ENCODE results near the gene C1GALT1. TPM values are rescaled to one million over a fixed set of nuclear protein-coding genes. Genes with fewer than 3 reads are reported as not detected.
"Not testable (repeated sequence)": the region's sequence is repeated elsewhere in the genome, so short reads cannot be mapped to it uniquely, and the experiment has no call there.

Gene C1GALT1
- total RNA-seq, 2 experiments from 2014 or later = 45.9 to 55.8 TPM

DNA sequence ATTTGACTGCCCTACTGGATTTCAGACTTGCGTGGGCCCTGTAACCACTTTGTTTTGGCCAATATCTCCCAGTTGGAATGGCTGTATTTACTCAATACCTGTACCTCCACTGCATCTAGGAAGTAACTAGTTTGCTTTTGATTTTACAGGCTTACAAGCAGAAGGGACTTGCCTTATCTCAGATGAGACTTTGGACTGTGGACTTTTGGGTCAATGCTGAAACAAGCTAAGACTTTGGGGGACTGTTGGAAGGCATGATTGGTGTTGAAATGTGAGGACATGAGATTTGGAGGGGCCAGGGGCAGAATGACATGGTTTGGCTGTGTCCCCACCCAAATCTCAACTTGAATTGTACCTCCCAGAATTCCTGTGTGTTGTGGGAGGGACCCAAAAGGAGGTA is 28.0 kb upstream of the C1GALT1 start:
- H3K27ac Mint-ChIP-seq, ATAC-seq, H3K4me3 Mint-ChIP-seq, H3K27me3 Mint-ChIP-seq, DNase-seq: not testable (repeated sequence)
- H3K9me3 Mint-ChIP-seq (ENCODE audit: low read depth) = peaks cover 14% of the 10 kb centered on the region
- H3K4me1 Mint-ChIP-seq = peaks cover 30% of the 10 kb centered on the region
- peaks cover 31% of the 10 kb centered on the region for H3K36me3 Mint-ChIP-seq
- CTCF ChIA-PET = interaction anchor here (0.9 to 1.0 kb wide), 2 partner anchors 29 to 104 kb away, joined by 3 read pairs; no protein-coding TSS in a partner anchor

DNA sequence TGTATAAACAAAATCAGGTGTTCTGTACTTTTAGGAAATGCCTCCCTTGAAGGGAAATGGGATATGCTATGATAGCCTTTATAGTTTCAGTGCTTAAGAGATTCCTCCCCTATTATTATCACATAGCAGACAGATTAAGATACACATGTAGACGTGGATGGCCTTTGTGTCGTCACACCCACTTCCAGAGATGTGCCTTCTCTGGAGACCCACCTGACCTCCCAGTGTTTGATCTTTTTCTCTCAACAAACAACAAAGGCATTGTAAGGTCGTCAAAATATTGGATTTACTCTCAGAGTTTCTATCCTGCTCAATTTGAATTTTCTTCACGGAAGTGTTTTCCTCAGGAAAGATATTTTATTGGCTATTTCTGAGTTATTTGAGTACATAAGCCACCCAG is 25.7 kb upstream of the C1GALT1 start:
- peaks cover 44% of the 10 kb centered on the region for H3K4me1 Mint-ChIP-seq
- CTCF ChIA-PET = interaction anchor here (1.0 kb wide), 1 partner anchor 54 kb away, joined by 3 read pairs; no protein-coding TSS in a partner anchor
- peaks cover 19% of the 10 kb centered on the region for H3K9me3 Mint-ChIP-seq (ENCODE audit: low read depth)

DNA sequence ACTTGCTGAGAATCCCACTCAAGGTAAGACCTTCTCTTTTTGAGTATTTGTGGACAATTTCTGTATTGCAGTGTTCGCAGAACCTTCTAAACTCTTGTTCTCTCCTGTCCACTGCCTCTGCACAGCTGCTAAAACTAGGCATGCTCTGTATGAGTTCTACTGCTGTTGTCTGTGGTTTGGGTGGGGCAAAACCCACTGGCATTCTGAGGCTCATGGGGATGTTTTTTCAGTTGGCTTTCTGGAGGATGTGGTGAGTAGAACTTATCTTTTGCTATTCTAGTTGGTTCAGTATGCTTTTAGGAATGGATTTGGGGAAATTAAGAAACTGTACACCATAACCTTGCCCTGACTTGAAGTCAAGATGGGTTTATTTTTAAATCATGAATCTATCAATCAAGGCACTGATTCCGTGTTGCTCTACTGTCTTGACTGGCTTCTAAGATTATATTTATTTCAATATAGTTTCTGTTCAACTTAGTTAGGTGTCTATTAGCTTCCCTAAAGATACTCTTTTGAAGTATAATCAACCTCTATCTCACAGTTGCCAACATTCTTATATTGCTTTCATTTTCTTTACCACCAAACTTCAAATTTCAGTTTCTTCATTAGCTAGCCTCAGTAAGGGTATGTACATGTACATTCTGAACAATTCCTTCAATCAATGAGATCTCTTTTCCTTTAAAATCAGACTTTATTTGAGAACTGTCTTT is 25.0 kb upstream of the C1GALT1 start:
- CTCF ChIA-PET = interaction anchor here (1.0 to 1.4 kb wide), 4 partner anchors 25 to 1139 kb away, joined by 3 to 8 read pairs (median 3); partner anchors contain the start of gene C1GALT1

More for the DNA sequence above, 25.7 kb upstream of the C1GALT1 start:
- Mint-ChIP-seq H3K36me3 (peaks cover 47% of the 10 kb centered on the region), H3K4me3 (peak overlapping the region; percentile 74), H3K27ac (peak overlapping the region; percentile 91), H3K27me3 (no peaks in the 10 kb centered on the region)
- no peak for ATAC-seq
- no peak for DNase-seq

GRCh38 chr7:7157887-7158271 is 24.5 kb upstream of the C1GALT1 start:
- no peak for DNase-seq
- ATAC-seq = no peak
- H3K27me3 Mint-ChIP-seq = no peaks in the 10 kb centered on the region
- H3K4me3 Mint-ChIP-seq = peak overlapping the region; percentile 74
- peak overlapping the region; percentile 91 for H3K27ac Mint-ChIP-seq
- CTCF ChIA-PET = interaction anchor here (1.0 to 1.4 kb wide), 3 partner anchors 24 to 1138 kb away, joined by 3 to 8 read pairs (median 3); partner anchors contain the start of gene C1GALT1
- H3K36me3 Mint-ChIP-seq = peaks cover 49% of the 10 kb centered on the region
- H3K9me3 Mint-ChIP-seq (ENCODE audit: low read depth) = peaks cover 17% of the 10 kb centered on the region
- H3K4me1 Mint-ChIP-seq = peaks cover 44% of the 10 kb centered on the region

More for the DNA sequence above, 25.0 kb upstream of the C1GALT1 start:
- H3K27ac Mint-ChIP-seq = peak overlapping the region; percentile 91
- ATAC-seq (peak; percentile 97), DNase-seq (peak; percentile 89)
- peaks cover 49% of the 10 kb centered on the region for H3K36me3 Mint-ChIP-seq
- H3K27me3 Mint-ChIP-seq = no peaks in the 10 kb centered on the region
- H3K4me3 Mint-ChIP-seq = peak overlapping the region; percentile 74
- peaks cover 19% of the 10 kb centered on the region for H3K9me3 Mint-ChIP-seq (ENCODE audit: low read depth)
- peaks cover 44% of the 10 kb centered on the region for H3K4me1 Mint-ChIP-seq

GRCh38 chr7:7159063-7159658 is 23.2 kb upstream of the C1GALT1 start:
- Mint-ChIP-seq H3K27me3 (no peaks in the 10 kb centered on the region), H3K27ac (peak overlapping the region; percentile 74), H3K36me3 (peaks cover 44% of the 10 kb centered on the region), H3K4me3 (peak overlapping the region; percentile 70), H3K4me1 (peaks cover 45% of the 10 kb centered on the region), H3K9me3 (ENCODE audit: low read depth) (peaks cover 14% of the 10 kb centered on the region)
- DNase-seq (no peak), ATAC-seq (no peak)
- CTCF ChIA-PET = no interaction called here

GRCh38 chr7:7164591-7164990 is 17.8 kb upstream of the C1GALT1 start:
- Mint-ChIP-seq H3K4me1 (peaks cover 18% of the 10 kb centered on the region), H3K27me3 (no peaks in the 10 kb centered on the region), H3K27ac (no peak overlapping the region), H3K4me3 (no peak overlapping the region), H3K36me3 (peaks cover 47% of the 10 kb centered on the region), H3K9me3 (ENCODE audit: low read depth) (peaks cover 14% of the 10 kb centered on the region)
- ATAC-seq = no peak
- CTCF ChIA-PET = no interaction called here
- DNase-seq = no peak

DNA sequence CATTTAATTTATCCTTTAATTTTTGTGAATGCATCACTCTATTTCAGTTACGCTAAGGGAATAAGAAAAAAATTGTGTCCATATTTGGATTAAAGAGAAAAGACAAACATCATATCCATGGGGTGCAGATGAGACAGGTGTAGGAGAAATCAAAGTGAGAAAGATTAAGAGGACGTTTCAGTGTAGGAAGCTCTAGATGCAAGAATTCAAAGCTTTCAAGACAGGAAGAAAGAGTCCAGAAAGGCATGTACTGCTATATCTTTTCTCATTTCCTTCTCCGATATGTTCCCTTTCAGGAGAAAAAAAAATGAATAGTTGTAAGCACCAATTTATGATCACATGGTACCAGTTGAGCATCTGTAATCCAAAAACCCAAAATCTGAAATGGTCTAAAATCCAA is 17.0 kb upstream of the C1GALT1 start:
- no peak overlapping the region for H3K27ac Mint-ChIP-seq
- peaks cover 11% of the 10 kb centered on the region for H3K4me1 Mint-ChIP-seq
- CTCF ChIA-PET = no interaction called here

DNA sequence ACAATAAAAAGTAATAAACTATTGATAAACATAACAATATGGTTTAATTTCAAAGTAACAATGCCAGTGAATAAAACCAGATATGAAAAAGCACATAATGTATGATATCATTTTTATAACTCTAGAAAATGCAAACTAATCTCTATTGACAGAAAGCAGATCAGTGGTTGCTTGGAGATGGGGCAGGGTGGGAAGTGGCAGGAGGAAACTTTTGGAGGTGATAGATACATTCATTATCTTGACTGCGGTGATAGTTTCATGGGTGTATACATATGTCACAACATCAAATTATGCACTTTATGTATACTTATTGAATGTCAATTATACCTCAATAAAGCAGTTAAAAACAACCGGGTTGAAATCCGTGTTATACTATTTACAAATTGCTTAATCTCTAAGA is 16.0 kb upstream of the C1GALT1 start:
- ATAC-seq (no peak), DNase-seq (no peak)
- Mint-ChIP-seq H3K27ac (no peak overlapping the region), H3K27me3 (no peaks in the 10 kb centered on the region), H3K9me3 (ENCODE audit: low read depth) (peaks cover 12% of the 10 kb centered on the region), H3K36me3 (peaks cover 46% of the 10 kb centered on the region), H3K4me1 (peaks cover 7% of the 10 kb centered on the region), H3K4me3 (no peak overlapping the region)
- CTCF ChIA-PET = no interaction called here

More for the DNA sequence above, 17.0 kb upstream of the C1GALT1 start:
- ATAC-seq (no peak), DNase-seq (no peak)
- no peaks in the 10 kb centered on the region for H3K27me3 Mint-ChIP-seq
- H3K9me3 Mint-ChIP-seq (ENCODE audit: low read depth) = peaks cover 11% of the 10 kb centered on the region
- peaks cover 47% of the 10 kb centered on the region for H3K36me3 Mint-ChIP-seq
- H3K4me3 Mint-ChIP-seq = no peak overlapping the region

GRCh38 chr7:7169296-7169695 is 13.0 kb upstream of the C1GALT1 start:
- Mint-ChIP-seq H3K27me3 (no peaks in the 10 kb centered on the region), H3K27ac (no peak overlapping the region), H3K4me1 (peaks cover 4% of the 10 kb centered on the region), H3K36me3 (peaks cover 52% of the 10 kb centered on the region), H3K4me3 (no peak overlapping the region), H3K9me3 (ENCODE audit: low read depth) (peaks cover 18% of the 10 kb centered on the region)
- CTCF ChIA-PET = no interaction called here
- no peak for DNase-seq
- no peak for ATAC-seq

- Mint-ChIP-seq H3K27me3 (no peaks in the 10 kb centered on the region), H3K27ac (no peak overlapping the region), H3K36me3 (peaks cover 49% of the 10 kb centered on the region), H3K9me3 (ENCODE audit: low read depth) (peaks cover 16% of the 10 kb centered on the region), H3K4me3 (no peak overlapping the region), H3K4me1 (peaks cover 4% of the 10 kb centered on the region)
- ATAC-seq (no peak), DNase-seq (no peak)
- CTCF ChIA-PET = interaction anchor here (1.0 kb wide), 1 partner anchor 71 kb away, joined by 5 read pairs; no protein-coding TSS in a partner anchor
Measured at GRCh38 chr7:7173956-7174632, 8.2 kb upstream of the C1GALT1 start.

DNA sequence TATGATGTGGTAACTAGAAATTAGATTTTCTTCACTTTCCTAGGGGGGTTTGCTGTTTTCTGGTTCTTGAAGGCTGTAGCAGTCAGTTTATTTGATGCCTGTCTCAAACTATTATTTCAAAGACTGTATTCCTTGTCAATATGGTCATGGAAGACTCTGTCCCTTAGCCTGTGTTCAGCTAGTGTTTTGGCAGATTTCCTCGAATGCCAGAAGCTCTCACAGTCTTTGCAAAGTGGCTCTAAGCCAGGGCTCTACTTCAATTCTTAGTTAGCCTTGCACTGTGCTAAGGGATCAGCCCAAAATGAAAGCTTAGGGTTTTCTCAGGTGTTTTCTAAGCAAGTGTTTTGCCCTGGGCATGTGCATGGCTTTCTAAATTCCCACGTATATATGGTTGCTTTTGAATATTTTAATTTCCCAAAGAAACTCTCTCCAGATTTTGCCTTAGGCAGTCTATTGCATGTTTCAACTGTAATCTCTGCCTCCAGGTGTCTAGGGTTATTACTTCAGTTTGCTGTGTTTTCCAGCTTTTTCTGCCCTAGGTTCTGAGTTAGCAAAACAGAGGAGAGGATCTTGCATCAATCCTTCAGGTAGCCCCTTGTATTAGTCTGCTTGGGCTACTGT is 7.2 kb upstream of the C1GALT1 start:
- no peak for DNase-seq
- Mint-ChIP-seq H3K4me3 (no peak overlapping the region), H3K36me3 (peaks cover 39% of the 10 kb centered on the region), H3K4me1 (peaks cover 4% of the 10 kb centered on the region), H3K27me3 (no peaks in the 10 kb centered on the region), H3K9me3 (ENCODE audit: low read depth) (peaks cover 10% of the 10 kb centered on the region), H3K27ac (no peak overlapping the region)
- no peak for ATAC-seq
- CTCF ChIA-PET = interaction anchor here (0.9 to 1.0 kb wide), 2 partner anchors 67 to 72 kb away, joined by 3 to 5 read pairs; no protein-coding TSS in a partner anchor

- Mint-ChIP-seq H3K36me3 (peaks cover 31% of the 10 kb centered on the region), H3K9me3 (ENCODE audit: low read depth) (peaks cover 7% of the 10 kb centered on the region), H3K4me3 (no peak overlapping the region), H3K4me1 (peaks cover 8% of the 10 kb centered on the region), H3K27me3 (no peaks in the 10 kb centered on the region), H3K27ac (no peak overlapping the region)
- ATAC-seq (no peak), DNase-seq (no peak)
- CTCF ChIA-PET = no interaction called here
Measured at GRCh38 chr7:7176406-7177043, 5.8 kb upstream of the C1GALT1 start.
